Duodenal mucosa (tissue), 2 donors: ENCODE measurements around the gene CBLB.

Source experiments
- H3K27ac ChIP-seq: one replicate; pipeline ENCODE4 v1.7.0; 2013; ENCODE audit warnings: low read depth, low read length
- H3K27me3 ChIP-seq, 2 donors: one replicate each; pipeline ENCODE4 v1.7.0; 2013; ENCODE audit warnings: low read length in 2 of 2, control low read depth in 1 of 2; ENCODE audit not compliant: insufficient read depth in 2 of 2, control insufficient read depth in 1 of 2
- H3K36me3 ChIP-seq, 2 donors: one replicate each; pipeline ENCODE4 v1.7.0; 2013; ENCODE audit warnings: low read length in 2 of 2, control low read depth in 1 of 2; ENCODE audit not compliant: insufficient read depth in 2 of 2, control insufficient read depth in 1 of 2
- H3K4me1 ChIP-seq, 2 donors: one replicate each; pipeline ENCODE4 v1.7.0; 2013; ENCODE audit warnings: low read length in 2 of 2, control low read depth in 1 of 2; ENCODE audit not compliant: insufficient read depth in 2 of 2, control insufficient read depth in 1 of 2
- H3K4me3 ChIP-seq, 2 donors: one replicate each; pipeline ENCODE4 v1.7.0; 2013; ENCODE audit warnings: low read length in 2 of 2, low read depth in 1 of 2
- H3K9ac ChIP-seq, 2 donors: one replicate each; pipeline ENCODE4 v1.7.0; 2013; ENCODE audit warnings: low read length in 2 of 2, low read depth in 1 of 2
- H3K9me3 ChIP-seq, 2 donors: one replicate each; pipeline ENCODE4 v1.7.0; 2013; ENCODE audit warnings: low read length in 2 of 2, control low read depth in 1 of 2; ENCODE audit not compliant: control insufficient read depth in 1 of 2

CBLB gene

GRCh38 chr3:105848821-105849220 lies 20.0 kb downstream of the CBLB start:
- no peaks in the 10 kb centered on the region for H3K27me3 ChIP-seq
- no peaks in the 10 kb centered on the region for H3K9me3 ChIP-seq
- H3K36me3 ChIP-seq, result peaks cover 3 to 20% of the 10 kb centered on the region in 2 donors
- no peak overlapping the region for H3K9ac ChIP-seq
- no peak overlapping the region for H3K27ac ChIP-seq
- H3K4me3 ChIP-seq, result no peak overlapping the region
- peaks cover 0 to 6% of the 10 kb centered on the region in 2 donors for H3K4me1 ChIP-seq

- no peak overlapping the region for H3K4me3 ChIP-seq
- no peak overlapping the region for H3K27ac ChIP-seq
- H3K9me3 ChIP-seq, result no peaks in the 10 kb centered on the region
- peaks cover 3 to 14% of the 10 kb centered on the region in 2 donors for H3K36me3 ChIP-seq
- no peak overlapping the region for H3K9ac ChIP-seq
- no peaks in the 10 kb centered on the region for H3K27me3 ChIP-seq
- peaks cover 0 to 6% of the 10 kb centered on the region in 2 donors for H3K4me1 ChIP-seq
Observed at GRCh38 chr3:105847865-105848264, 20.9 kb downstream of the CBLB start.

- Histone ChIP-seq H3K4me3 (no peak overlapping the region), H3K27me3 (no peaks in the 10 kb centered on the region), H3K4me1 (peaks cover 0 to 6% of the 10 kb centered on the region in 2 donors), H3K36me3 (peaks cover 3 to 12% of the 10 kb centered on the region in 2 donors), H3K9me3 (no peaks in the 10 kb centered on the region), H3K27ac (no peak overlapping the region), H3K9ac (no peak overlapping the region)
Observed at GRCh38 chr3:105847452-105847851, 21.4 kb downstream of the CBLB start.

GRCh38 chr3:105846809-105847208 lies 22.0 kb downstream of the CBLB start:
- H3K9me3 ChIP-seq, result no peaks in the 10 kb centered on the region
- H3K27ac ChIP-seq, result no peak overlapping the region
- peaks cover 3 to 11% of the 10 kb centered on the region in 2 donors for H3K36me3 ChIP-seq
- H3K9ac ChIP-seq, result no peak overlapping the region
- H3K4me3 ChIP-seq, result no peak overlapping the region
- H3K4me1 ChIP-seq, result peaks cover 0 to 6% of the 10 kb centered on the region in 2 donors
- H3K27me3 ChIP-seq, result no peaks in the 10 kb centered on the region

- Histone ChIP-seq H3K27ac (no peak overlapping the region), H3K4me1 (peaks cover 0 to 6% of the 10 kb centered on the region in 2 donors), H3K9me3 (no peaks in the 10 kb centered on the region)
Observed at GRCh38 chr3:105845488-105845887, 23.3 kb downstream of the CBLB start.

GRCh38 chr3:105844704-105845103 lies 24.1 kb downstream of the CBLB start:
- no peak overlapping the region for H3K9ac ChIP-seq
- no peaks in the 10 kb centered on the region for H3K9me3 ChIP-seq
- H3K4me1 ChIP-seq, result peaks cover 0 to 6% of the 10 kb centered on the region in 2 donors
- no peak overlapping the region for H3K27ac ChIP-seq
- H3K4me3 ChIP-seq, result no peak overlapping the region
- peaks cover 0 to 3% of the 10 kb centered on the region in 2 donors for H3K36me3 ChIP-seq
- no peaks in the 10 kb centered on the region for H3K27me3 ChIP-seq

More at GRCh38 chr3:105845488-105845887, 23.3 kb downstream of the CBLB start:
- H3K36me3 ChIP-seq, result peaks cover 0 to 3% of the 10 kb centered on the region in 2 donors
- no peak overlapping the region for H3K9ac ChIP-seq
- H3K27me3 ChIP-seq, result no peaks in the 10 kb centered on the region
- no peak overlapping the region for H3K4me3 ChIP-seq

- Histone ChIP-seq H3K27ac (no peak overlapping the region), H3K27me3 (no peaks in the 10 kb centered on the region), H3K9me3 (no peaks in the 10 kb centered on the region), H3K36me3 (peaks cover 0 to 3% of the 10 kb centered on the region in 2 donors), H3K4me3 (no peak overlapping the region), H3K4me1 (peaks cover 0 to 6% of the 10 kb centered on the region in 2 donors), H3K9ac (no peak overlapping the region)
Observed at GRCh38 chr3:105843994-105844393, 24.8 kb downstream of the CBLB start.

GRCh38 chr3:105842943-105843342 lies 25.9 kb downstream of the CBLB start:
- no peaks in the 10 kb centered on the region for H3K9me3 ChIP-seq
- H3K9ac ChIP-seq, result no peak overlapping the region
- no peak overlapping the region for H3K27ac ChIP-seq
- peaks cover 0 to 6% of the 10 kb centered on the region in 2 donors for H3K4me1 ChIP-seq
- H3K27me3 ChIP-seq, result no peaks in the 10 kb centered on the region
- H3K4me3 ChIP-seq, result no peak overlapping the region
- peaks cover 0 to 3% of the 10 kb centered on the region in 2 donors for H3K36me3 ChIP-seq

GRCh38 chr3:105842449-105842848 lies 26.4 kb downstream of the CBLB start:
- peaks cover 0 to 4% of the 10 kb centered on the region in 2 donors for H3K4me1 ChIP-seq
- peaks cover 0 to 3% of the 10 kb centered on the region in 2 donors for H3K36me3 ChIP-seq
- no peak overlapping the region for H3K9ac ChIP-seq
- no peaks in the 10 kb centered on the region for H3K27me3 ChIP-seq
- H3K4me3 ChIP-seq, result no peak overlapping the region
- no peaks in the 10 kb centered on the region for H3K9me3 ChIP-seq
- H3K27ac ChIP-seq, result no peak overlapping the region

- peaks cover 6 to 12% of the 10 kb centered on the region in 2 donors for H3K4me1 ChIP-seq
- no peak overlapping the region for H3K27ac ChIP-seq
- H3K9ac ChIP-seq, result no peak overlapping the region
- no peaks in the 10 kb centered on the region for H3K9me3 ChIP-seq
- H3K27me3 ChIP-seq, result no peaks in the 10 kb centered on the region
- peaks cover 0 to 3% of the 10 kb centered on the region in 2 donors for H3K36me3 ChIP-seq
- H3K4me3 ChIP-seq, result no peak overlapping the region
Observed at GRCh38 chr3:105837947-105838346, 30.9 kb downstream of the CBLB start.
